HepG2 (cell line): ENCODE measurements around the gene FRS2.

Source experiments
- CTCF ChIP-seq: sonication (generic); formaldehyde crosslinking; IDR thresholded peaks from 2 replicates; pipeline ENCODE4 v1.5.0; 2020; ENCODE audit warnings: mild to moderate bottlenecking, missing genetic modification reagents, moderate library complexity
- MTERF4 ChIP-seq: sonication (generic); formaldehyde crosslinking; IDR thresholded peaks from 2 replicates; pipeline ENCODE4 v1.8.0; 2023; ENCODE audit warnings: mild to moderate bottlenecking, missing genetic modification reagents
- RXRA ChIP-seq: sonication (generic); formaldehyde crosslinking; IDR thresholded peaks from 2 replicates; pipeline ENCODE4 v1.5.1; 2020; ENCODE audit warnings: missing genetic modification reagents
- SIN3A ChIP-seq: IDR thresholded peaks from 2 replicates; pipeline ENCODE4 v1.6.1; 2011; ENCODE audit warnings: low read depth, mild to moderate bottlenecking, control low read depth, low read length, borderline replicate concordance
- TCF7 ChIP-seq: sonication (generic); IDR thresholded peaks from 2 replicates; pipeline ENCODE4 v1.6.1; 2016; ENCODE audit warnings: antibody characterized with exemption, low read depth
- ZBTB37 ChIP-seq: sonication (generic); formaldehyde crosslinking; IDR thresholded peaks from 2 replicates; pipeline ENCODE4 v1.4.0; 2020; ENCODE audit warnings: mild to moderate bottlenecking, missing genetic modification reagents
- ZNF34 ChIP-seq: sonication (generic); formaldehyde crosslinking; IDR thresholded peaks from 2 replicates; pipeline ENCODE4 v1.4.0; 2020; ENCODE audit warnings: mild to moderate bottlenecking, missing genetic modification reagents, borderline replicate concordance

- TF ChIP-seq TCF7 (no peak), ZNF34 (CRISPR knock-in tag) (no peak), MTERF4 (CRISPR knock-in tag) (no peak), RXRA (no peak), ZBTB37 (CRISPR knock-in tag) (no peak), CTCF (CRISPR knock-in tag) (no peak), SIN3A (no peak)
Observed at GRCh38 chr12:69483700-69484099, 13.5 kb downstream of the FRS2 start.
